ENCODE results near the gene HERC4. TPM values are rescaled to one million over a fixed set of nuclear protein-coding genes. Genes with fewer than 3 reads are reported as not detected.

HERC4 gene
- total and polyA plus RNA-seq, 9 of the 15 experiments (the other 6 are each of a cell fraction or from before 2014, with no cell fraction given): 12.5 to 33.5 (median 22.8) TPM

GRCh38 chr10:67884313-67884841, 190.7 kb downstream of the HERC4 start, which contains the start of gene SIRT1:
TSS of gene SIRT1 (plus strand) at chr10:67884656. CDS start at chr10:67884722, 66 bp downstream.
- peak within 1 kb of the TSS; percentile 92 for H3K27ac ChIP-seq (ENCODE audit: extremely low read depth, low read depth, low read length)
- H4K20me1 ChIP-seq (replicated peaks; ENCODE audit: control insufficient read depth, insufficient read depth, low read length): no peaks in the 10 kb centered on the region
- H3K36me3 ChIP-seq (ENCODE audit: control insufficient read depth, insufficient read depth, low read length): peaks cover 26% of the 10 kb centered on the region
- intact Hi-C loops (cut with micrococcal nuclease): loop anchor here (10.0 kb wide), 1 partner anchor 190 kb away; the partner anchor contains the start of gene HERC4
- DNase-seq (ENCODE audit: extremely low read depth in 1 of 4, low spot score in 3 of 4): peak; percentile 97 to 99 (median 98)
- H3K27me3 ChIP-seq (ENCODE audit: control insufficient read depth in 2 of 2, insufficient read depth in 2 of 2, low read length in 2 of 2): no peaks in the 10 kb centered on the region
- no peaks in the 10 kb centered on the region for H3K9me1 ChIP-seq (ENCODE audit: control insufficient read depth, insufficient read depth, low read length)
- peak within 1 kb of the TSS; percentile 98 for H2AFZ ChIP-seq (ENCODE audit: low read depth, low read length)
- H3K79me2 ChIP-seq (ENCODE audit: control insufficient read depth, insufficient read depth, low read length): peaks cover 46% of the 10 kb centered on the region
- ChIA-PET POLR2A (interaction anchor here (0.7 to 2.1 kb wide), 10 partner anchors 9 to 1063 kb away, joined by 3 to 10 read pairs (median 4); partner anchors contain the start of genes HNRNPH3 and PBLD), CTCF (ENCODE audit: low intra/inter-chr PET ratio) (no interaction called here)
- no TSS peak for BruUV-seq (replicated peaks)
- H3K9ac ChIP-seq (ENCODE audit: insufficient read depth in 1 of 2, low read depth in 2 of 2, low read length in 2 of 2): peak within 1 kb of the TSS; percentile 79 to 95
- H3K9me3 ChIP-seq (replicated peaks; ENCODE audit: control insufficient read depth, insufficient read depth, low read depth, low read length): no peaks in the 10 kb centered on the region
- H3K4me3 ChIP-seq: peak within 1 kb of the TSS; percentile 72
- in situ Hi-C loops (cut with MboI): no loop called here
- peak; percentile 91 for ATAC-seq
- peaks cover 9 to 16% of the 10 kb centered on the region in 2 experiments; a peak in 4 of 5 replicates for H3K4me1 ChIP-seq (replicated peaks in 1 of 2; ENCODE audit: control insufficient read depth in 2 of 2, insufficient read depth in 2 of 2, low read length in 2 of 2)
- peak within 1 kb of the TSS; percentile 93 for H3K4me2 ChIP-seq (ENCODE audit: insufficient read depth, low read length)
- 0% methylated on average over 31 of the region's 62 CpGs for WGBS (ENCODE audit: insufficient coverage, low coverage, missing lambda C conversion rate)
- peak; percentile 6 for FAIRE-seq
- TF ChIP-seq POLR2B (IDR thresholded peaks at IDR 0.05; ENCODE audit: low read depth, partially characterized antibody): peak; percentile 74
- peak; percentile 68 to 94 (median 92) for TF ChIP-seq YY1 (IDR thresholded peaks at IDR 0.05; ENCODE audit: borderline replicate concordance in 1 of 3, control insufficient read depth in 1 of 3, extremely low read depth in 1 of 3, insufficient read depth in 3 of 3, insufficient read length in 1 of 3, insufficient replicate concordance in 2 of 3, low read depth in 1 of 3, low read length in 2 of 3)
- TF ChIP-seq LCOR (CRISPR knock-in tag; IDR thresholded peaks at IDR 0.05): peak; percentile 97
- peak; percentile 42 for TF ChIP-seq SMAD1 (IDR thresholded peaks at IDR 0.05; ENCODE audit: low read depth, low read length, partially characterized antibody)
- TF ChIP-seq HNRNPK (IDR thresholded peaks at IDR 0.05; ENCODE audit: low read depth, low read length, poor library complexity, severe bottlenecking): no peak
- TF ChIP-seq HNRNPH1 (optimal IDR thresholded peaks at IDR 0.05; ENCODE audit: low read depth, low read length): no peak
- TF ChIP-seq, protein P1, sequence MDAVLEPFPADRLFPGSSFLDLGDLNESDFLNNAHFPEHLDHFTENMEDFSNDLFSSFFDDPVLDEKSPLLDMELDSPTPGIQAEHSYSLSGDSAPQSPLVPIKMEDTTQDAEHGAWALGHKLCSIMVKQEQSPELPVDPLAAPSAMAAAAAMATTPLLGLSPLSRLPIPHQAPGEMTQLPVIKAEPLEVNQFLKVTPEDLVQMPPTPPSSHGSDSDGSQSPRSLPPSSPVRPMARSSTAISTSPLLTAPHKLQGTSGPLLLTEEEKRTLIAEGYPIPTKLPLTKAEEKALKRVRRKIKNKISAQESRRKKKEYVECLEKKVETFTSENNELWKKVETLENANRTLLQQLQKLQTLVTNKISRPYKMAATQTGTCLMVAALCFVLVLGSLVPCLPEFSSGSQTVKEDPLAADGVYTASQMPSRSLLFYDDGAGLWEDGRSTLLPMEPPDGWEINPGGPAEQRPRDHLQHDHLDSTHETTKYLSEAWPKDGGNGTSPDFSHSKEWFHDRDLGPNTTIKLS (IDR thresholded peaks at IDR 0.05; ENCODE audit: borderline replicate concordance, low read depth): no peak
- TF ChIP-seq ZC3H8 (IDR thresholded peaks at IDR 0.05): no peak
- TF ChIP-seq SMARCA5 (IDR thresholded peaks at IDR 0.05): no peak
- TF ChIP-seq ZBTB9 (CRISPR knock-in tag; IDR thresholded peaks at IDR 0.05): peak; percentile 89; the same call in 1 of the 2 replicates
- no peak for TF ChIP-seq GATA2 (CRISPR knock-in tag; IDR thresholded peaks at IDR 0.05)
- no peak for TF ChIP-seq ZNF785 (CRISPR knock-in tag; IDR thresholded peaks at IDR 0.05)
- no peak for TF ChIP-seq HSF4 (CRISPR knock-in tag; IDR thresholded peaks at IDR 0.05; ENCODE audit: borderline replicate concordance)
- no peak for TF ChIP-seq SMAD2 (IDR thresholded peaks at IDR 0.05; ENCODE audit: low read depth, low read length)
- TF ChIP-seq ZNF780A (CRISPR knock-in tag; IDR thresholded peaks at IDR 0.05): no peak
- no peak for TF ChIP-seq ZNF140 (CRISPR knock-in tag; IDR thresholded peaks at IDR 0.05)
- TF ChIP-seq GTF2E2 (tag; IDR thresholded peaks at IDR 0.05): peak; percentile 92
- 0 out of 2 replicates have a peak, but pooled peaks have one; percentile 52 for TF ChIP-seq DMBX1 (CRISPR knock-in tag; IDR thresholded peaks at IDR 0.05; ENCODE audit: borderline replicate concordance)
- no peak for TF ChIP-seq MECOM (CRISPR knock-in tag; IDR thresholded peaks at IDR 0.05)
- no peak for TF ChIP-seq ILK (tag; IDR thresholded peaks at IDR 0.05; ENCODE audit: borderline replicate concordance, low read depth)
- TF ChIP-seq ZNF77 (CRISPR knock-in tag; IDR thresholded peaks at IDR 0.05): no peak
